SK-N-MC (cell line): Measurements from ENCODE around the gene SOX5.

ENCODE experiments used
- EZH2 ChIP-seq: fragments of 200-600 bp; sonication (generic); IDR thresholded peaks from one replicate; pipeline ENCODE4 v1.6.1; 2017; ENCODE audit warnings: antibody characterized with exemption
- POLR2AphosphoS5 ChIP-seq: IDR thresholded peaks from 2 replicates; pipeline ENCODE4 v1.6.1; 2012; ENCODE audit warnings: mild to moderate bottlenecking, low read depth, low read length, borderline replicate concordance

- TF ChIP-seq EZH2 (no peak), POLR2AphosphoS5 (no peak)
Measured at GRCh38 chr12:23555180-23555824, 394.2 kb downstream of the SOX5 start.
